Uterus (tissue), 4 donors: ENCODE data around the gene CCL22. TPM values are rescaled to one million over a fixed set of nuclear protein-coding genes. Genes with fewer than 3 reads are reported as not detected.

Experiments used
- DNase-seq, 2 donors: peaks; one replicate each; pipeline ENCODE4 v3.0.0-alpha.2; 2019 to 2020
- H3K27ac ChIP-seq, 2 donors: fragments of 200-600 bp; sonication (generic); 1 replicate in 1 of 2; 2 replicates in 1 of 2; pipeline ENCODE4 v1.5.1; 2016 to 2018
- H3K27me3 ChIP-seq, 2 donors: fragments of 200-600 bp; sonication (generic); one replicate each; pipeline ENCODE4 v1.5.1; 2018 to 2019; ENCODE audit warnings: control low read depth in 1 of 2
- H3K36me3 ChIP-seq, 2 donors: fragments of 200-600 bp; sonication (generic); one replicate each; pipeline ENCODE4 v1.5.1; 2019; ENCODE audit warnings: control low read depth in 1 of 2
- H3K4me1 ChIP-seq, 2 donors: fragments of 200-600 bp; sonication (generic); one replicate each; pipeline ENCODE4 v1.5.1; 2018 to 2019; ENCODE audit warnings: control low read depth in 1 of 2
- H3K4me3 ChIP-seq, 2 donors: fragments of 200-600 bp; sonication (generic); 1 replicate in 1 of 2; 2 replicates in 1 of 2; pipeline ENCODE4 v1.5.1; 2018 to 2019; ENCODE audit warnings: mild to moderate bottlenecking in 1 of 2
- H3K9me3 ChIP-seq, 2 donors: fragments of 200-600 bp; sonication (generic); one replicate each; pipeline ENCODE4 v1.5.1; 2019; ENCODE audit warnings: control low read depth in 1 of 2
- CTCF ChIP-seq, 4 experiments: fragments of 200-600 bp in 2 of 4; fragments of 450-650 bp in 2 of 4; sonication (generic) in 2 of 4; IDR thresholded peaks; one replicate each; pipeline ENCODE4 v1.5.1; 2016 to 2019; ENCODE audit warnings: antibody characterized with exemption in 4 of 4, mild to moderate bottlenecking in 2 of 4, moderate library complexity in 1 of 4
- POLR2A ChIP-seq, 2 donors: fragments of 450-650 bp; IDR thresholded peaks; one replicate each; pipeline ENCODE4 v1.6.1; 2016; ENCODE audit warnings: antibody characterized with exemption in 2 of 2, mild to moderate bottlenecking in 1 of 2, moderate library complexity in 1 of 2
- intact Hi-C: fragments of 100-400 bp; cut with DNase I; formaldehyde crosslinking; loops from one replicate; pipeline ENCODE4 v1.15.1; 2023; ENCODE audit warnings: low total_unique reads
- total RNA-seq, 4 donors: library from RNA; depleted of rRNA in 3 of 4; stranded (reverse); fragments of >200 nt in 3 of 4; gene quantifications; one replicate each; pipeline versions ENCODE4 v1.1.0 to v1.2.4, GENCODE V29; 2014 to 2023
- donor health status: DM: yes; HTN: yes; CAD: no.

The CCL22 gene
- total RNA-seq, 4 donors from 2014 or later, result not detected

DNA sequence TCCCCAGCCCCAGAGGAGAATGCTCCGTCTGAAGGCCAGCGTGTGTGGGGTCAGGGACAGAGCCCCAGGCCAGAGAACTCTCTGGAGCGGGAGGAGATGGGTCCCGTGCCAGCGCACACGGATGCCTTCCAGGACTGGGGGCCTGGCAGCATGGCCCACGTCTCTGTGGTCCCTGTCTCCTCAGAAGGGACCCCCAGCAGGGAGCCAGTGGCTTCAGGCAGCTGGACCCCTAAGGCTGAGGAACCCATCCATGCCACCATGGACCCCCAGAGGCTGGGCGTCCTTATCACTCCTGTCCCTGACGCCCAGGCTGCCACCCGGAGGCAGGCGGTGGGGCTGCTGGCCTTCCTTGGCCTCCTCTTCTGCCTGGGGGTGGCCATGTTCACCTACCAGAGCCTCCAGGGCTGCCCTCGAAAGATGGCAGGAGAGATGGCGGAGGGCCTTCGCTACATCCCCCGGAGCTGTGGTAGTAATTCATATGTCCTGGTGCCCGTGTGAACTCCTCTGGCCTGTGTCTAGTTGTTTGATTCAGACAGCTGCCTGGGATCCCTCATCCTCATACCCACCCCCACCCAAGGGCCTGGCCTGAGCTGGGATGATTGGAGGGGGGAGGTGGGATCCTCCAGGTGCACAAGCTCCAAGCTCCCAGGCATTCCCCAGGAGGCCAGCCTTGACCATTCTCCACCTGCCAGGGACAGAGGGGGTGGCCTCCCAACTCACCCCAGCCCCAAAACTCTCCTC, 24.1 kb downstream of the CCL22 start:
- TF ChIP-seq POLR2A (IDR thresholded peaks at IDR 0.05), result no peak
- no peak for TF ChIP-seq CTCF (IDR thresholded peaks at IDR 0.05)
- H3K27me3 ChIP-seq, result no peaks in the 10 kb centered on the region
- no peak overlapping the region for H3K27ac ChIP-seq
- no peak overlapping the region for H3K4me3 ChIP-seq
- no peaks in the 10 kb centered on the region for H3K36me3 ChIP-seq
- H3K9me3 ChIP-seq, result no peaks in the 10 kb centered on the region
- no peak for DNase-seq
- no peaks in the 10 kb centered on the region for H3K4me1 ChIP-seq
- intact Hi-C loops, result no loop called here

DNA sequence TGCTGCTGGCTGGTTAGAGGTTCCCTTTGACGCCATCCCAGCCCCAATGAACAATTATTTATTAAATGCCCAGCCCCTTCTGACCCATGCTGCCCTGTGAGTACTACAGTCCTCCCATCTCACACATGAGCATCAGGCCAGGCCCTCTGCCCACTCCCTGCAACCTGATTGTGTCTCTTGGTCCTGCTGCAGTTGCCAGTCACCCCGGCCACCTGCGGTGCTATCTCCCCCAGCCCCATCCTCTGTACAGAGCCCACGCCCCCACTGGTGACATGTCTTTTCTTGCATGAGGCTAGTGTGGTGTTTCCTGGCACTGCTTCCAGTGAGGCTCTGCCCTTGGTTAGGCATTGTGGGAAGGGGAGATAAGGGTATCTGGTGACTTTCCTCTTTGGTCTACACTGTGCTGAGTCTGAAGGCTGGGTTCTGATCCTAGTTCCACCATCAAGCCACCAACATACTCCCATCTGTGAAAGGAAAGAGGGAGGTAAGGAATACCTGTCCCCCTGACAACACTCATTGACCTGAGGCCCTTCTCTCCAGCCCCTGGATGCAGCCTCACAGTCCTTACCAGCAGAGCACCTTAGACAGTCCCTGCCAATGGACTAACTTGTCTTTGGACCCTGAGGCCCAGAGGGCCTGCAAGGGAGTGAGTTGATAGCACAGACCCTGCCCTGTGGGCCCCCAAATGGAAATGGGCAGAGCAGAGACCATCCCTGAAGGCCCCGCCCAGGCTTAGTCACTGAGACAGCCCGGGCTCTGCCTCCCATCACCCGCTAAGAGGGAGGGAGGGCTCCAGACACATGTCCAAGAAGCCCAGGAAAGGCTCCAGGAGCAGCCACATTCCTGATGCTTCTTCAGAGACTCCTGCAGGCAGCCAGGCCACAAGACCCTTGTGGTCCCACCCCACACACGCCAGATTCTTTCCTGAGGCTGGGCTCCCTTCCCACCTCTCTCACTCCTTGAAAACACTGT, 25.0 kb downstream of the CCL22 start:
- no peak for TF ChIP-seq CTCF (IDR thresholded peaks at IDR 0.05)
- no peak for TF ChIP-seq POLR2A (IDR thresholded peaks at IDR 0.05)
- peak overlapping the region; percentile 23 to 31 for H3K27ac ChIP-seq
- no peaks in the 10 kb centered on the region for H3K9me3 ChIP-seq
- no peak overlapping the region for H3K4me3 ChIP-seq
- H3K36me3 ChIP-seq, result no peaks in the 10 kb centered on the region
- intact Hi-C loops, result no loop called here
- no peaks in the 10 kb centered on the region for H3K27me3 ChIP-seq
- DNase-seq, result peak in 1 of 2 donors; percentile 49
- no peaks in the 10 kb centered on the region for H3K4me1 ChIP-seq

DNA sequence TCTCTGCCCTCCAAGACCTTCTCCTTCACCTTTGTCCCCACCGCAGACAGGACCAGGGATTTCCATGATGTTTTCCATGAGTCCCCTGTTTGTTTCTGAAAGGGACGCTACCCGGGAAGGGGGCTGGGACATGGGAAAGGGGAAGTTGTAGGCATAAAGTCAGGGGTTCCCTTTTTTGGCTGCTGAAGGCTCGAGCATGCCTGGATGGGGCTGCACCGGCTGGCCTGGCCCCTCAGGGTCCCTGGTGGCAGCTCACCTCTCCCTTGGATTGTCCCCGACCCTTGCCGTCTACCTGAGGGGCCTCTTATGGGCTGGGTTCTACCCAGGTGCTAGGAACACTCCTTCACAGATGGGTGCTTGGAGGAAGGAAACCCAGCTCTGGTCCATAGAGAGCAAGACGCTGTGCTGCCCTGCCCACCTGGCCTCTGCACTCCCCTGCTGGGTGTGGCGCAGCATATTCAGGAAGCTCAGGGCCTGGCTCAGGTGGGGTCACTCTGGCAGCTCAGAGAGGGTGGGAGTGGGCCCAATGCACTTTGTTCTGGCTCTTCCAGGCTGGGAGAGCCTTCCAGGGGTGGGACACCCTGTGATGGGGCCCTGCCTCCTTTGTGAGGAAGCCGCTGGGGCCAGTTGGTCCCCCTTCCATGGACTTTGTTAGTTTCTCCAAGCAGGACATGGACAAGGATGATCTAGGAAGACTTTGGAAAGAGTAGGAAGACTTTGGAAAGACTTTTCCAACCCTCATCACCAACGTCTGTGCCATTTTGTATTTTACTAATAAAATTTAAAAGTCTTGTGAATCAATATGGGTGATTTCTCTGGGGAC, 25.9 kb downstream of the CCL22 start:
- DNase-seq, result no peak
- TF ChIP-seq POLR2A (IDR thresholded peaks at IDR 0.05) (no peak), CTCF (IDR thresholded peaks at IDR 0.05) (no peak)
- Histone ChIP-seq H3K27ac (peak overlapping the region; percentile 23 to 31), H3K4me1 (no peaks in the 10 kb centered on the region), H3K27me3 (no peaks in the 10 kb centered on the region), H3K9me3 (no peaks in the 10 kb centered on the region), H3K4me3 (no peak overlapping the region), H3K36me3 (no peaks in the 10 kb centered on the region)
- intact Hi-C loops, result no loop called here

DNA sequence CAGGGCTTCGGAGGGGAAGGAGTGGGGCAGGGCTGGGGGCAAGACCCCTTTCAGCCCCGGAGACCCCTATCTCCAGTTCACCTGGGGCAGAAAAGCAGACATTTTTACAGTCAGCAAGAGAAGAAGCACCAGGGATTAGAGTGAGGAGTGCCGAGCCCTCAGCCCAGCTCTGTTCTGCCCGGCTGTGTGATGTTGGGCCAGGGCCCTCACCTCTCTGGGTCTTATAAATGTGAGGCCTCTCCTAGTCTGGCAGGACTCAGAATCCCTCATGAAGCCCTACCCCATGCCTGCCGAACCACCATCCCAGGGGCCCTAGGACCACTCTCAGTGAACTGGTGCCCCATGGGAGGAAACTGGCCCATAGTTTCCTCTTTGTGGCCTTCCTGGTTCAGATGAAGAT, 26.5 kb downstream of the CCL22 start:
- Histone ChIP-seq H3K36me3 (no peaks in the 10 kb centered on the region), H3K4me1 (no peaks in the 10 kb centered on the region), H3K4me3 (no peak overlapping the region), H3K27ac (no peak overlapping the region), H3K27me3 (no peaks in the 10 kb centered on the region), H3K9me3 (no peaks in the 10 kb centered on the region)
- DNase-seq, result no peak
- TF ChIP-seq CTCF (IDR thresholded peaks at IDR 0.05), result no peak
- no peak for TF ChIP-seq POLR2A (IDR thresholded peaks at IDR 0.05)
- intact Hi-C loops, result no loop called here
